ENCODE data around the gene ZNF892.

GRCh38 chr2:95208106-95208505, 785 bp downstream of the ZNF892 start:
- TF ChIP-seq, protein P1, sequence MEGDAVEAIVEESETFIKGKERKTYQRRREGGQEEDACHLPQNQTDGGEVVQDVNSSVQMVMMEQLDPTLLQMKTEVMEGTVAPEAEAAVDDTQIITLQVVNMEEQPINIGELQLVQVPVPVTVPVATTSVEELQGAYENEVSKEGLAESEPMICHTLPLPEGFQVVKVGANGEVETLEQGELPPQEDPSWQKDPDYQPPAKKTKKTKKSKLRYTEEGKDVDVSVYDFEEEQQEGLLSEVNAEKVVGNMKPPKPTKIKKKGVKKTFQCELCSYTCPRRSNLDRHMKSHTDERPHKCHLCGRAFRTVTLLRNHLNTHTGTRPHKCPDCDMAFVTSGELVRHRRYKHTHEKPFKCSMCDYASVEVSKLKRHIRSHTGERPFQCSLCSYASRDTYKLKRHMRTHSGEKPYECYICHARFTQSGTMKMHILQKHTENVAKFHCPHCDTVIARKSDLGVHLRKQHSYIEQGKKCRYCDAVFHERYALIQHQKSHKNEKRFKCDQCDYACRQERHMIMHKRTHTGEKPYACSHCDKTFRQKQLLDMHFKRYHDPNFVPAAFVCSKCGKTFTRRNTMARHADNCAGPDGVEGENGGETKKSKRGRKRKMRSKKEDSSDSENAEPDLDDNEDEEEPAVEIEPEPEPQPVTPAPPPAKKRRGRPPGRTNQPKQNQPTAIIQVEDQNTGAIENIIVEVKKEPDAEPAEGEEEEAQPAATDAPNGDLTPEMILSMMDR (conservative IDR thresholded peaks at IDR 0.05 in 1 of 2, IDR thresholded peaks at IDR 0.05 in 1 of 2; ENCODE audit: low read depth in 1 of 2, low read length in 2 of 2) = no peak
- TF ChIP-seq EZH2 (IDR thresholded peaks at IDR 0.05; ENCODE audit: low read length, missing control alignments) = no peak

Data from fibroblast of lung (primary cell).